ENCODE measurements around the gene MAGEB3. TPM values are rescaled to one million over a fixed set of nuclear protein-coding genes. Genes with fewer than 3 reads are reported as not detected.

MAGEB3 gene
- total RNA-seq, 1 donor = not detected

DNA sequence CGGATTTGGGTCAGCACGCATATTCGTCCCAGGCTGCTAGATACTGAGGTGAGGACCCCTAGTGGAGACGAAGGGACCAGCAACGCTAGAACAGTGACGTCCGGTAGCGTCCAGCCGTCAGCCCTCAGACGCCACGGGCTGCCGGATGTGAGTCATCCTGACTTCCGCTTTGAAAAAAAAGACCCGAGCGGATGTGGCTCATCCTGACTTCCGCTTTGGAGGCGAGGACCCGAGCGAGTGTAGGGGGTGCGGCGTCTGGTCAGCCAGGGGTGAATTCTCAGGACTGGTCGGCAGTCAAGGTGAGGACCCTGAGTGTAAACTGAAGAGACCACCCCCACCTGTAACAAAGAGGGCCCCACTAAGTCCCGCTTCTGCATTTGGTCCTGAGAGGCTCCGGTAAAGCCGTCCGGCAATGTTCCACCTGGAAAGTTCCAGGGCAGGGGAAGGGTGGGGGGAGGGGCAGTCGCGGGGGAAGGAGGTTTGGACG lies 15.1 kb upstream of the MAGEB3 start, which contains the start of gene MAGEB2:
Gene MAGEB2, plus strand, starts transcription at position 207 of the 487 bp plus-strand sequence. CDS start 3,018 bp downstream, outside the sequence.
- no peak for DNase-seq (ENCODE audit: low read depth)
- H3K4me3 ChIP-seq (ENCODE audit: low read depth, low read length) = no peak within 1 kb of the TSS

DNA sequence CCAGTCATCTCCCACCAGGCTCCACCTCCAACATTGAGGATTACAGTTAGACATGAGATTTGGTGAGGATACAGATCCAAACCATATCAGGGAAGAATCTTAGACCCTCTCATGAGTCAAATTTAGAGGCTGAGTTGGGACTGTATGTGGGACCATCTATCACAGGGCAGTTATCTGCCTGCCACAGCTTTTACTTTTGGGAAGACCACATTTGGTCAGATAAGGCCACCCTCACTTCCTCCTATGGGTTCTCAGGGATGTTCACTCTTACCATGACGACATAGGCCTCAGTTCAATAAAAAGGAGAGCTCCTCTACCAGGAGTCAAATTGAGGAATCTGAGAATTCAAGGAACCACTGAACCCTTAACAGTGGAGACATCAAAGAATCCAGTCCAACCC lies 13.0 kb upstream of the MAGEB3 start:
- TF ChIP-seq, protein P1, sequence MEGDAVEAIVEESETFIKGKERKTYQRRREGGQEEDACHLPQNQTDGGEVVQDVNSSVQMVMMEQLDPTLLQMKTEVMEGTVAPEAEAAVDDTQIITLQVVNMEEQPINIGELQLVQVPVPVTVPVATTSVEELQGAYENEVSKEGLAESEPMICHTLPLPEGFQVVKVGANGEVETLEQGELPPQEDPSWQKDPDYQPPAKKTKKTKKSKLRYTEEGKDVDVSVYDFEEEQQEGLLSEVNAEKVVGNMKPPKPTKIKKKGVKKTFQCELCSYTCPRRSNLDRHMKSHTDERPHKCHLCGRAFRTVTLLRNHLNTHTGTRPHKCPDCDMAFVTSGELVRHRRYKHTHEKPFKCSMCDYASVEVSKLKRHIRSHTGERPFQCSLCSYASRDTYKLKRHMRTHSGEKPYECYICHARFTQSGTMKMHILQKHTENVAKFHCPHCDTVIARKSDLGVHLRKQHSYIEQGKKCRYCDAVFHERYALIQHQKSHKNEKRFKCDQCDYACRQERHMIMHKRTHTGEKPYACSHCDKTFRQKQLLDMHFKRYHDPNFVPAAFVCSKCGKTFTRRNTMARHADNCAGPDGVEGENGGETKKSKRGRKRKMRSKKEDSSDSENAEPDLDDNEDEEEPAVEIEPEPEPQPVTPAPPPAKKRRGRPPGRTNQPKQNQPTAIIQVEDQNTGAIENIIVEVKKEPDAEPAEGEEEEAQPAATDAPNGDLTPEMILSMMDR (IDR thresholded peaks at IDR 0.05; ENCODE audit: insufficient read depth, low read depth, low read length) = no peak
- DNase-seq (ENCODE audit: low read depth) = no peak
- no peak overlapping the region for H3K4me3 ChIP-seq (ENCODE audit: low read depth, low read length)

More for the DNA sequence above, 15.1 kb upstream of the MAGEB3 start, which contains the start of gene MAGEB2:
- TF ChIP-seq, protein P1 (IDR thresholded peaks at IDR 0.05; ENCODE audit: insufficient read depth, low read depth, low read length) = no peak

DNA sequence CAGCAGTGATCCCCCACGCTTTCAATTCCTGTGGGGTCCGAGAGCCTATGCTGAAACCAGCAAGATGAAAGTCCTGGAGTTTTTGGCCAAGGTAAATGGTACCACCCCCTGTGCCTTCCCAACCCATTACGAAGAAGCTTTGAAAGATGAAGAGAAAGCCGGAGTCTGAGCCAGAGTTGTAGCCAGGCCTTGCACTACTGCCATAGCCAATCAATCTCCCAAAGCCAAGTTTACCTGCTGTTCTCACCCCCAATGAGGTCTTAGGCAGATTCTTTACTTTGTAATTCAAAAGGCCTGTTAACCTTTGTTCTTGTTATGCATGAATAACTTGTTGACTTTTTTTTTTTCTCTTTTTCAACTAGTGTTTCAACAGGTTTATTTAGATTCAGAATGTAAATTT lies 11.1 kb upstream of the MAGEB3 start:
- DNase-seq (ENCODE audit: low read depth) = no peak
- TF ChIP-seq, protein P1 (IDR thresholded peaks at IDR 0.05; ENCODE audit: insufficient read depth, low read depth, low read length) = no peak
- H3K4me3 ChIP-seq (ENCODE audit: low read depth, low read length) = no peak overlapping the region

DNA sequence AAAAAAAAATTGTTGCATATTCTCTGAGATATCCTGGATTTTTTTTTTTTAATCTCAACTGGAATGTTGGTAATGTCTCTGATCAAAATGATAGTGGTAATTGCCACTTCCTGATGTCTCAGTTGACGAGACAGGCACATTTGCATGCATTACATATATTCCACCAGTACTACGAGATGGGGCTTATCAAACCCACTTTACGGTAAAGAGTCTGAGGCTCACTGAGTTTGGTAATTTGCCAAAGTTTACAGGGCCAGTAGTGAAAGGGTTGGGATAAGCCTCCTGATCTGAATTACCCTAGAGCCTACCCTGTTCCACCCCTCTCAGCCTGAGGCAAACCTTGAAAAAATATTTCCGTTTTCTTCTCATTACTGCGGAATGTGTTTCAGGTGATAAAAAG lies 9.8 kb upstream of the MAGEB3 start:
- no peak overlapping the region for H3K4me3 ChIP-seq (ENCODE audit: low read depth, low read length)
- TF ChIP-seq, protein P1 (IDR thresholded peaks at IDR 0.05; ENCODE audit: insufficient read depth, low read depth, low read length) = no peak
- no peak for DNase-seq (ENCODE audit: low read depth)

DNA sequence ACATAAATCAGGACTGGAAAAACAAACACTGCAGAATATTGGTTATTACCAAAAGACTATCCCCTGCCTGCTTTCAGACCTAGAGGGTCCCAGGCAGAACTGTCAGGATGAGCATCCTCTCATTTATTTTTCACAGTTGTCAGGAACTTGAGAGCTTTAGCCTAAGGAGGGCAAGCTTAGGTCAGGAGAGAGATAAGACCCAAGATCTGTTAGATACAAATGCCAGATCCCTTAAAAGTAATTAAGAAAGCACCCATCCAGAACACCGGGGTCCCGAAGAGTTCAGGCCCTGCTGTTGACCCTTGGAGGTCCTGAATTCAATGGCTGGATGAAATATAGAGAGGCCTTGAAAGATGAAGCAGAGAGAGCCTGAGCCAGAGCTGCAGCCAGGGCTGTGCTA lies 5.9 kb upstream of the MAGEB3 start:
- DNase-seq (ENCODE audit: low read depth) = no peak
- no peak overlapping the region for H3K4me3 ChIP-seq (ENCODE audit: low read depth, low read length)
- TF ChIP-seq, protein P1 (IDR thresholded peaks at IDR 0.05; ENCODE audit: insufficient read depth, low read depth, low read length) = no peak

DNA sequence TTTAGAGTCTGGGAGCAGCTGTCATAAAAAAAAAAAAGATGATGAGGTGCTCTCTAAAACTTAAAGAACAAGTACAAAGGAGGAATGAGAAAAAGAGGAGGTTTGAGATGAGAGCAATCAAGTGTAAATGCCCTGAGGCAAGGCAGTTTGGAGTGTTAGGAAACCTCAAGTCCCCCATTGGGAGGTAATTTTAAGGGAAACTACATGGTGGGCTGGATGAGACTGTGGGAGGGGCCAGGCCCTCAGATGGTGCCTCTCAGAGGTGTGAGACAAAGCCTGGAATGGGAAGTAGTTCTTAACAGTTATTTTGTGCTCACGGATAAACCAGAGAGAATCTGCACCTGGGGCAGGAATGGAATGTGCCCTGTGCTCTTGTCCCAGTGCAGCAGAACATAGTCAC lies 1.9 kb upstream of the MAGEB3 start:
- no peak for DNase-seq (ENCODE audit: low read depth)
- TF ChIP-seq, protein P1 (IDR thresholded peaks at IDR 0.05; ENCODE audit: insufficient read depth, low read depth, low read length) = no peak
- no peak overlapping the region for H3K4me3 ChIP-seq (ENCODE audit: low read depth, low read length)

Data from fibroblast of villous mesenchyme (primary cell).